ENCODE results near the gene HOXD11.

The HOXD11 gene

GRCh38 chr2:176115883-176116813 is 9.1 kb downstream of the HOXD11 start, which contains the start of gene HOXD10:
TSS of gene HOXD10 (plus strand) at chr2:176116778. CDS start at chr2:176116834, 56 bp downstream.
- no peak within 1 kb of the TSS for H3K4me3 ChIP-seq (ENCODE audit: low read depth, low read length)
- DNase-seq (ENCODE audit: low read depth): no peak

GRCh38 chr2:176117162-176117822 is 10.2 kb downstream of the HOXD11 start:
- TF ChIP-seq POLR2A (IDR thresholded peaks at IDR 0.05; ENCODE audit: extremely low read depth, insufficient read length) (no peak), MYC (IDR thresholded peaks at IDR 0.05; ENCODE audit: low read depth, low read length) (no peak), MAX (IDR thresholded peaks at IDR 0.05; ENCODE audit: low read depth, low read length) (no peak), CTCF (IDR thresholded peaks at IDR 0.05; ENCODE audit: low read depth, low read length) (no peak)
- H3K4me3 ChIP-seq (ENCODE audit: low read depth, low read length): no peak overlapping the region
- no peak for DNase-seq (ENCODE audit: low read depth)

More at GRCh38 chr2:176115883-176116813, 9.1 kb downstream of the HOXD11 start, which contains the start of gene HOXD10:
- no peak for TF ChIP-seq MYC (IDR thresholded peaks at IDR 0.05; ENCODE audit: low read depth, low read length)
- TF ChIP-seq CTCF (IDR thresholded peaks at IDR 0.05; ENCODE audit: low read depth, low read length): no peak
- no peak for TF ChIP-seq POLR2A (IDR thresholded peaks at IDR 0.05; ENCODE audit: extremely low read depth, insufficient read length)
- TF ChIP-seq MAX (IDR thresholded peaks at IDR 0.05; ENCODE audit: low read depth, low read length): no peak

- no peak for TF ChIP-seq POLR2A (IDR thresholded peaks at IDR 0.05; ENCODE audit: extremely low read depth, insufficient read length)
- TF ChIP-seq MYC (IDR thresholded peaks at IDR 0.05; ENCODE audit: low read depth, low read length): no peak
- no peak for TF ChIP-seq CTCF (IDR thresholded peaks at IDR 0.05; ENCODE audit: low read depth, low read length)
- TF ChIP-seq MAX (IDR thresholded peaks at IDR 0.05; ENCODE audit: low read depth, low read length): no peak
- no peak overlapping the region for H3K4me3 ChIP-seq (ENCODE audit: low read depth, low read length)
- DNase-seq (ENCODE audit: low read depth): no peak
These were observed 10.8 kb downstream of the HOXD11 start for GRCh38 chr2:176117823-176118371.

GRCh38 chr2:176118601-176119339 is 11.7 kb downstream of the HOXD11 start:
- TF ChIP-seq MYC (IDR thresholded peaks at IDR 0.05; ENCODE audit: low read depth, low read length): no peak
- TF ChIP-seq POLR2A (IDR thresholded peaks at IDR 0.05; ENCODE audit: extremely low read depth, insufficient read length): no peak
- TF ChIP-seq MAX (IDR thresholded peaks at IDR 0.05; ENCODE audit: low read depth, low read length): no peak
- TF ChIP-seq CTCF (IDR thresholded peaks at IDR 0.05; ENCODE audit: low read depth, low read length): peak; percentile 90
- H3K4me3 ChIP-seq (ENCODE audit: low read depth, low read length): no peak overlapping the region
- peak; percentile 80 for DNase-seq (ENCODE audit: low read depth)
